Muscle of leg (tissue), 11 donors: Measurements from ENCODE around the gene GPR162. TPM values are rescaled to one million over a fixed set of nuclear protein-coding genes. Genes with fewer than 3 reads are reported as not detected.
"Not testable (repeated sequence)": the region's sequence is repeated elsewhere in the genome, so short reads cannot be mapped to it uniquely, and the experiment has no call there.

Source experiments
- DNase-seq: peaks from one replicate; pipeline ENCODE4 v3.0.0; 2013
- H3K27ac ChIP-seq: one replicate; pipeline ENCODE4 v1.5.1; 2013; ENCODE audit warnings: mild to moderate bottlenecking, low read length, control low read depth
- H3K27me3 ChIP-seq: one replicate; pipeline ENCODE4 v1.6.1; 2013; ENCODE audit warnings: low read length; ENCODE audit not compliant: control insufficient read depth, insufficient read depth
- H3K36me3 ChIP-seq: one replicate; pipeline ENCODE4 v1.6.1; 2013; ENCODE audit warnings: low read length; ENCODE audit not compliant: control insufficient read depth, insufficient read depth
- H3K4me1 ChIP-seq: one replicate; pipeline ENCODE4 v1.6.1; 2013; ENCODE audit warnings: low read length; ENCODE audit not compliant: control insufficient read depth, insufficient read depth
- H3K4me3 ChIP-seq: one replicate; pipeline ENCODE4 v1.5.1; 2013; ENCODE audit warnings: low read length, control low read depth
- H3K9me3 ChIP-seq: replicated peaks from 2 replicates; pipeline ENCODE4 v1.6.1; 2013; ENCODE audit warnings: low read depth, low read length; ENCODE audit not compliant: control insufficient read depth
- WGBS: methylation state at CpG from one replicate; pipeline ENCODE4 v1.1.5; 2013; ENCODE audit warnings: missing lambda C conversion rate; ENCODE audit not compliant: insufficient coverage; 5-methylcytosine and 5-hydroxymethylcytosine counted together
- polyA plus RNA-seq, 8 donors: library from polyadenylated mRNA; unstranded; fragments of 120-200 nt; gene quantifications; one replicate each; pipeline versions ENCODE4 v1.2.1 to v1.2.3, GENCODE V29; 2013; ENCODE audit warnings: inconsistent platforms in 1 of 8, low replicate concordance in 1 of 8; ENCODE audit not compliant: insufficient read length in 8 of 8, insufficient read depth in 1 of 8
- total RNA-seq: library from RNA; stranded (reverse); fragments of 120-200 nt; gene quantifications from one replicate; pipeline ENCODE4 v1.2.4, GENCODE V29; 2013

Gene GPR162
- total and polyA plus RNA-seq, 9 donors, result 11.3 to 27.3 (median 18.9) TPM

DNA sequence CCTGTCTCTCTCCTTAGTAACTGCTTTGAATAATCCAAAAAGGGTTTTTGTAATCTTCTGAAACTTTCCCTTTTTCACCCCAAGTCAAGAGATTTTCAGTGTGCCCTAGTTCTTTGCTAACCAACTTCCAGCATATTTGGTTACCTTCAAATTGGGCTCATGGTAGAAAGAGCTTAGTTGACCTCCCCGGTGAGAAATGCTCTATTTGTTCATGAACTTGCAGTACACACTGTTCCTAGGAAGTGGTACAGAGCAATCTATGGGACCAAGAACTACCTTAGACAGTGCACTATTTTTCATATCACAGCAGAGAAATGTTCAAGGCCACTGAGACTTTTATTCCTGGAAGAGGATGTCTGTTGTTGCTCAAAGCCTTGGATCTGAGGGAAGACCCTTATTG lies 32.0 kb downstream of the GPR162 start:
- no peak overlapping the region for H3K4me3 ChIP-seq

GRCh38 chr12:6854036-6854435 lies 32.4 kb downstream of the GPR162 start:
- H3K9me3 ChIP-seq, result no peaks in the 10 kb centered on the region

More for the DNA sequence above, 32.0 kb downstream of the GPR162 start:
- Histone ChIP-seq H3K4me1 (peaks cover 28% of the 10 kb centered on the region), H3K27ac (peak overlapping the region; percentile 72), H3K27me3 (no peaks in the 10 kb centered on the region), H3K9me3 (no peaks in the 10 kb centered on the region), H3K36me3 (peaks cover 62% of the 10 kb centered on the region)
- no CpG with 5 or more reads among the region's 1 CpG for WGBS
- DNase-seq, result no peak

DNA sequence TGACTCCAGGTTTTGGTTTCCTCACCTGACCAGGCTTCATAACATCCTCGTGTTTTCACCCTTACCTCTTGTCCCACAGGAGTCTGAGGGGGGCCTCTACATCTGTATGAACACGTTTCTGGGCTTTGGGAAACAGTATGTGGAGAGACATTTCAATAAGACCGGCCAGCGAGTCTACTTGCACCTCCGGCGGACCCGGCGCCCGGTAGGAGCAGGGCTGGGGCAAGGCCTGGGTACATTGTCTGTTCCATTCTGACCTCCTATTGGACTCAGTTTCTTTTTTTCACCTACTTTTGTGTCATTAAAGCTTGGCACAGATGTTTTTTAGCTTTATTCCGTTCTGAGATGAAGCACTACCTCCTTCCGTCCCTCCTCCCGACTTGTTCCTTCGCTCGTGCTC lies 33.7 kb downstream of the GPR162 start:
- no peak for DNase-seq
- Histone ChIP-seq H3K4me1 (peaks cover 24% of the 10 kb centered on the region), H3K27ac (no peak overlapping the region), H3K9me3 (no peaks in the 10 kb centered on the region), H3K4me3 (no peak overlapping the region), H3K27me3 (no peaks in the 10 kb centered on the region), H3K36me3 (peaks cover 65% of the 10 kb centered on the region)
- 87% methylated on average over 12 of the region's 14 CpGs for WGBS

More at GRCh38 chr12:6854036-6854435, 32.4 kb downstream of the GPR162 start:
- Histone ChIP-seq H3K27ac (no peak overlapping the region), H3K36me3 (peaks cover 62% of the 10 kb centered on the region), H3K4me1 (peaks cover 30% of the 10 kb centered on the region), H3K27me3 (no peaks in the 10 kb centered on the region), H3K4me3 (no peak overlapping the region)
- WGBS, result 76% methylated on average over 5 of the region's 6 CpGs
- DNase-seq, result no peak

GRCh38 chr12:6858799-6859198 lies 37.2 kb downstream of the GPR162 start:
- WGBS, result 100% methylated on average over 1 of the region's 2 CpGs

DNA sequence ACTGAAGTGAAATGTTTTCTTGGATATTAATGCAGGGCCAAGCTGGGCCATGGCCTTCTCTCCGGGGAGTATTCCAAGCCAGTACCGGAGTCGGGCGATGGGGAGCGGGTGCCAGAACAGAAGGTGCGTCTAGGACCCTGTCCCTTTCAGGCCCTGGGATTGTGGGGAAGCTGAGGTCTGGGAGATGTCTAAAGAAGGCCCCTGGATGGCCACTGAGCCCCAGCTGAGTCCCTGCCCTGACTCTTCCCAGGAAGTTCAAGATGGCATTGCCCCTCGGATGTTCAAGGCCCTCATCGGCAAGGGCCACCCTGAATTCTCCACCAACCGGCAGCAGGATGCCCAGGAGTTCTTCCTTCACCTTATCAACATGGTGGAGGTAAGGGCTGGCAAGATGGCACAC lies 38.5 kb downstream of the GPR162 start:
- WGBS, result 90% methylated on average over 7 of the region's 9 CpGs
- no peak for DNase-seq
- H3K4me3 ChIP-seq, result no peak overlapping the region
- H3K4me1 ChIP-seq, result peaks cover 10% of the 10 kb centered on the region
- H3K27me3 ChIP-seq, result no peaks in the 10 kb centered on the region
- H3K36me3 ChIP-seq, result peaks cover 94% of the 10 kb centered on the region
- no peaks in the 10 kb centered on the region for H3K9me3 ChIP-seq
- no peak overlapping the region for H3K27ac ChIP-seq

More at GRCh38 chr12:6858799-6859198, 37.2 kb downstream of the GPR162 start:
- Histone ChIP-seq H3K27ac (peak overlapping the region; percentile 75), H3K9me3 (no peaks in the 10 kb centered on the region), H3K4me1 (peaks cover 10% of the 10 kb centered on the region), H3K4me3 (no peak overlapping the region), H3K36me3 (peaks cover 90% of the 10 kb centered on the region), H3K27me3 (no peaks in the 10 kb centered on the region)
- DNase-seq, result peak; percentile 50

- Histone ChIP-seq H3K4me1 (peaks cover 11% of the 10 kb centered on the region), H3K27ac (no peak overlapping the region), H3K27me3 (no peaks in the 10 kb centered on the region), H3K4me3 (no peak overlapping the region), H3K9me3 (no peaks in the 10 kb centered on the region), H3K36me3 (peaks cover 92% of the 10 kb centered on the region)
- DNase-seq, result no peak
- 97% methylated on average over 7 of the region's 7 CpGs for WGBS
These were observed 39.3 kb downstream of the GPR162 start for GRCh38 chr12:6860942-6861341.

- Histone ChIP-seq H3K27me3 (no peaks in the 10 kb centered on the region), H3K9me3 (no peaks in the 10 kb centered on the region), H3K36me3 (peaks cover 92% of the 10 kb centered on the region), H3K4me1 (peaks cover 14% of the 10 kb centered on the region), H3K27ac (no peak overlapping the region), H3K4me3 (no peak overlapping the region)
- whole genome bisulfite sequencing, result 94% methylated on average over 8 of the region's 9 CpGs
- no peak for DNase-seq
These were observed 39.8 kb downstream of the GPR162 start for GRCh38 chr12:6861391-6861790.

GRCh38 chr12:6863033-6863432 lies 41.4 kb downstream of the GPR162 start:
- Histone ChIP-seq H3K4me1 (peaks cover 21% of the 10 kb centered on the region), H3K9me3 (no peaks in the 10 kb centered on the region), H3K27me3 (no peaks in the 10 kb centered on the region), H3K4me3 (no peak overlapping the region), H3K27ac (no peak overlapping the region), H3K36me3 (peaks cover 78% of the 10 kb centered on the region)
- 89% methylated on average over 11 of the region's 11 CpGs for WGBS
- no peak for DNase-seq

DNA sequence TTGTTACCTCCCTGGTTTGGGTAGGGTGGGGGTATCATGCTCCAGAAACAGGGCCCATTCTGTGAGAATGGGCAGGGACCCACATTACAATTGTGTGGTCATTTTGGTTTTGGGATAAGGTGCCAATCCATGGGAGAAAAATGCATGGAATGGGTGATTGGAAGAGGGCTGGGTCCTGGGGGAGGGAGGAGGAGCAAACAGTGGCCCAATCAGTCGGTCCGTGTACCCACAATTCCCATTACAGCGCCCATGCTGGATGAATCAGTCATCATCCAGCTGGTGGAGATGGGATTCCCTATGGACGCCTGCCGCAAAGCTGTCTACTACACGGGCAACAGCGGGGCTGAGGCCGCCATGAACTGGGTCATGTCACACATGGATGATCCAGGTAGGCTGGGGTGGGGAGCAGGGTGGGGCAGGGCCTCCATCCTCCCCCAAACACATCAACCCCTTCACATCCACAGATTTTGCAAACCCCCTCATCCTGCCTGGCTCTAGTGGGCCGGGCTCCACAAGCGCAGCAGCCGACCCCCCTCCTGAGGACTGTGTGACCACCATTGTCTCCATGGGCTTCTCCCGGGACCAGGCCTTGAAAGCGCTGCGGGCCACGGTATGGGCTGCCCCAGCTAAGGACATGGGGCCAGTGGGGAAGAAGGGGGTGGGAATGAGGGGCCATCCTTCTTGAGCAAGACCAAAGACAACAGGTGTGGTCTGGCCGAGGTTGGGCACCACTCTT lies 42.1 kb downstream of the GPR162 start:
- no peak for DNase-seq
- Histone ChIP-seq H3K36me3 (peaks cover 73% of the 10 kb centered on the region), H3K27ac (no peak overlapping the region), H3K9me3 (no peaks in the 10 kb centered on the region), H3K27me3 (no peaks in the 10 kb centered on the region), H3K4me3 (no peak overlapping the region), H3K4me1 (peaks cover 23% of the 10 kb centered on the region)
- 91% methylated on average over 8 of the region's 16 CpGs for WGBS

- H3K27me3 ChIP-seq, H3K4me3 ChIP-seq, DNase-seq, H3K27ac ChIP-seq, H3K9me3 ChIP-seq: not testable (repeated sequence)
- Histone ChIP-seq H3K36me3 (peaks cover 75% of the 10 kb centered on the region), H3K4me1 (peaks cover 30% of the 10 kb centered on the region)
- no CpG with 5 or more reads among the region's 5 CpGs for WGBS
These were observed 43.7 kb downstream of the GPR162 start for GRCh38 chr12:6865307-6865706.
